HG02938 (cell line): ENCODE results near the gene SIM1.
"Not testable (repeated sequence)": the region's sequence is repeated elsewhere in the genome, so short reads cannot be mapped to it uniquely, and the experiment has no call there.

Source experiments
- ATAC-seq: cut with Tn5 transposase; IDR thresholded peaks from one replicate; pipeline ENCODE4 v1.9.1; 2021; ENCODE audit warnings: mild to moderate bottlenecking, moderate library complexity; ENCODE audit not compliant: unreplicated experiment

Gene SIM1

DNA sequence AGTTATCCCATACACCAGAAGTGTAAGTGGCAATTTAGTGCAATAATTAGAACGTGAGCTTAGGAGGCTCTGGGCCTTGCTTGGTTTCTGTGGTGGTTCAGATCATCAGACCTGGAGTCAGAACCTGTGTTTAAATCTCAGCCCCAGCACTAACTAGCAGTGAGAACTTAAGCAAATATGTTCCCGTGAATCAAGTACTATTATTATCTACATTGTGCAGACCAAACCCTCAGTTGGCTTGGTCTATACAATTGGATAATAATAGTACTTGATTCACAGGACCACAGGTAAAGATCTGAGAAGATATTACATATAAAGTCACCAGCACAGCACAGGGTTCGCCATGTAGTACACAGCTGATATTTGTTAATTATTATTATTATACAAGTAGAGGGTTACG lies 93.1 kb downstream of the SIM1 start:
- no peak for ATAC-seq

DNA sequence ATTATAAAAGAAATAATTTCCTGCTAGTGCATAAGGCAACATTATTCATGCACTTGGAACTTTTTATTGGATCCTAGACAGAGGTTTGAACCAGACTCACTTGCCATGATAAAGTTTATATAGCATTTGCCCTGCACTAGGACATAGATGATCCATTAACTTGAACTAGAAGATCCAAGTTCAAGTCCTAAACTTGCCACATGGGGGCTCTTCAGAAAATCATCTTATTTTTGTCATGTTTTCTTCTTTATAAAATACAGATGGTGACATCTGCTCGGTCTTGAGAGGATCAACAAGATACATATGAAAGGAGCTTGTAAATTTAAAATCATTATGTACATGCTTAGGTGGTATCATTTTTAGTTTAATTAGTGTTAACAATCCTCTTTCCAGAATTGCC lies 94.5 kb downstream of the SIM1 start:
- no peak for ATAC-seq

DNA sequence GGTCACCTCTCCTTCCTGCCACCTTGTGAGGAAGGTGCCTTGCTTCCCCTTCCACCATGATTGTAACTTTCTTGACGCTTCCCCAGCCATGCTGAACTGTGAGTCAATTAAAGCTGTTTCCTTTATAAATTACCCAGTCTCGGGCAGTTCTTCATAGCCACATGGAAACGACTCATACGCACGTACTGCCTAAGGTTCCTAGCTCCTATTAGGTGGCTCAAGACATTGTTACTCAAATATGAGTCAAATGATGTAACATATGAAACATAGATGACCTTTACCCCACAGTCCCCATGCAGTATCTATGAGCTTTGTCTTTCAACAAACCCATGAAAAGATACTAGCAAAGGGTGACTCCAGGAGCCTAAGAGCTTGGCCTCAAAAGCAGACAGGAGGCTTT lies 98.3 kb downstream of the SIM1 start:
- ATAC-seq, result no peak

DNA sequence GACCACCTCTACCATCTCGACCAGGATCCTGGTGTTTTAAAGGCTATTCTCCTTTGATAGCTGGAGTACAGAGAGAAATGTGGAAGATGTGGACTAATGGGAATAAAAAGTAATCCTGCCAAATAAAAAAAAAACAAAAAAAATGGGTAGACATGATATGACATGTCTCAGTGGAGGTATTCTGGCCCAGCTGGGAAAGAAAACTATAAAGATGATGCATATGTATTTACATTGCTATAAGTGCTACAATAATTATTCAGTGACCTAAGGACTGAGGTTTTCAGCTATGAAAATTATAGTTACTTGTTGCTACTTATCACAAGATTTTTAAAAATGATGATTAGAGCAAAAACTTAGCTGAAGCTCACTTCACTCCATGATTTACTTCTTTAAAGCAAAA lies 101.1 kb downstream of the SIM1 start:
- ATAC-seq, result no peak

DNA sequence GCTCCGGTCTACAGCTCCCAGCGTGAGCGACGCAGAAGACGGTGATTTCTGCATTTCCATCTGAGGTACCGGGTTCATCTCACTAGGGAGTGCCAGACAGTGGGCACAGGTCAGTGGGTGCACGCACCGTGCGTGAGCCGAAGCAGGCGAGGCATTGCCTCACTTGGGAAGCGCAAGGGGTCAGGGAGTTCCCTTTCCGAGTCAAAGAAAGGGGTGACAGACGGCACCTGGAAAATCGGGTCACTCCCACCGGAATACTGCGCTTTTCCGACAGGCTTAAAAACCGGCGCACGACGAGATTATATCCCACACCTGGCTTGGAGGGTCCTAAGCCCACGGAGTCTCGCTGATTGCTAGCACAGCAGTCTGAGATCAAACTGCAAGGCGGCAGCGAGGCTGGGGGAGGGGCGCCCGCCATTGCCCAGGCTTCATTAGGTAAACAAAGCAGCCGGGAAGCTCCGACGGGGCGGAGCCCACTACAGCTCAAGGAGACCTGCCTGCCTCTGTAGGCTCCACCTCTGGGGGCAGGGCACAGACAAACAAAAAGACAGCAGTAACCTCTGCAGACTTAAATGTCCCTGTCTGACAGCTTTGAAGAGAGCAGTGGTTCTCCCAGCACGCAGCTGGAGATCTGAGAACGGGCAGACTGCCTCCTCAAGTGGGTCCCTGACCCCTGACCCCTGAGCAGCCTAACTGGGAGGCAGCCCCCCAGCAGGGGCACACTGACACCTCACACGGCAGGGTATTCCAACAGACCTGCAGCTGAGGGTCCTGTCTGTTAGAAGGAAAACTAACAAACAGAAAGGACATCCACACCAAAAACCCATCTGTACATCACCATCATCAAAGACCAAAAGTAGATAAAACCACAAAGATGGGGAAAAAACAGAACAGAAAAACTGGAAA lies 109.7 kb downstream of the SIM1 start:
- not testable (repeated sequence) for ATAC-seq

DNA sequence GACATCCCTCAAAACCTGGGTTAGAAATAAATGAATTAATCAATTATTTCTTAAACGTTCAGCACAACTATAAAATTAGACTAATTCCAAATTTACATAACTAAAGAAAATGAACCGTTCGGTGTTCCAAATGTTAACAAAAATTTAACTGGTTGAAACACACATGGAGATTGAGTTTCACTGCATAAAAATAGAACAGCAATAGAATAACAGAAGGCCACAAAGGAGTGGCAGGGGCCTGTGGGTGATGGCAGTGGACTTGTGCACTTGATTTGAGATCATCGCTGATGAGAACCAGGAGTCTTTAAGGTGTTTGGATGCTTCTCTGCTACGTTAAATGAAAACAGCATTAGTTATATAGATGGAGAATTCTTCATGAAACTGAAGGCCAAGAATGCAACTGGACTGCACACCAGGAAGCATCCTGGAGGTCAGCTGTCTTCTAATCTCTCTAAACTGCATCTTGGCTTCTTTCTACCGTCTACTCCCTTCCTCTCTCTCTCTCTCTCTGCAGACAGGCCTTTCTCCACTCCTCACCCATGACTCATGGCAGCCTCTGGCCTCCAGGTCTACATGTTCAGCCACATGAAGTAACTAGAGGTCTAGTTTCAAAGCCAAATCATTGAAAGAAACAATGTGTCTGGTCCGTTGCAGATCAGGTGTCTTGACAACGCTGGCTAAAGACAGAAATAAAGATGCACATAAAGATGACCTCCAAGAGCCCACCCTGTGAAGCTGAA lies 111.3 kb downstream of the SIM1 start:
- ATAC-seq, result no peak

DNA sequence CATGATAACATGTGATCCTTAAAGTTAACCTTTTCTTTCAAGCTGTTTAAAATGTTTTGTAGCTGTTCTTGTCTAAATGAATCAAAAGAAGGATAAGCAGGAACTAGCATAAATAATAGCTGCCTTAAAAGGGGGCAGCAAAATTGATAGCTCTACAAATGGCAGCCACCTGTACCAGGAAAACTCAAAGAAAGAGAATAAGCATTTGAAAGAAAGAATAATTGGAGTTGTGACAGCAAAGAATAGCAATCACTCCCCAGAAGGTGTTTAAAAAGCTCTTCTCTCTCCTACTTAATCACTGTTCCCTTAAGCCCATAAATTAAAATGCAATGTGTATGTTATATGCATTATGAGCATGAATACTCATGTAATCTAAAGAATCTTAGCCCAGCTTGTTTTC lies 114.6 kb downstream of the SIM1 start:
- ATAC-seq, result no peak

DNA sequence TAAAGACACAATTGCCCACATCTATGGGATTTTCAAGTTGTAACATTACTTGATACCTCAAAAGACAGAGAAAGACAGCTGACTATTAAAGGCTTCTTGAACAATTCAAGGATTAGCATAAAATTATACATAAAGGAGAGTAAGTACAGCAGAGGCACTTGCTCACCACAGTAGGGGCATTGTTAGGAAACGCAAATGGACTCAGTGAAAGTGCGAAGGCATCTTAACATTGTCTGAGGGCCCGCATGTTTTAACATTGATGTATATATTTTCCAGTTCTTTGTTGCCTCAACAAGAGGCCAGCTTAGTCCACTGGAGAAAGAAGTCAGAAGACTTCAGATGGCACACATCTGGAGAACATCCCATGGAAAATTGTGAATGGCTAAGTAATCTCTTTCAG lies 115.4 kb downstream of the SIM1 start:
- ATAC-seq, result no peak

DNA sequence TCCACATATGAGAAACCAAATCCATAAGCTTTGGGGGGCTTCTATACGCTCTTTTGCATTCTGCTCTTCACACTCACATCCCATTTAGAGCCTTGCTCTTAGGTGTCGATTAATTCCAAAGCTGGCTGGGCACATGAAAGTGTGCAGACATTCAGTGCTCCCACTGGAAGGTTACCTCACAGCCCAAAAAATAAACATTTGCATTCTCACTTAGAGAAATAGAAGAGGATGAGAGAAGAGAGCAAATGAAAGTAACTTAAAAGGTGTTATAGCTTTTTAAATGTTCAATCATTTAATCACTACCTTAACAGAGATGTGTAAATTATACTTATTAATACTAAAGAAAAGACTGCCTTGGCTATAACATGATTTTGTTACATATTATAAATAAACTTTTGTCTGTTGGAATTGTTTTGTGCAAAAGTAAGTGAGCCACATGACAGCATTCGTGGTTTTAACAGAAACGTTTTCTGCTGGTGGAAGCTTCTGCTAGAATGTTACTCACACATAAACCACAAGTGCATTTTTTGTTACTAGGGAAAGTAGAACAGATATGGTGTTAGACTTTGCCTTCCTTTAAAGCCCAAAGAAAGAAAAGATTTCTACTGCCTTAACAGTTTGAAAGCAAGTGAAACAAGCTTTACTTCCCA lies 116.7 kb downstream of the SIM1 start:
- ATAC-seq, result peak; percentile 60

DNA sequence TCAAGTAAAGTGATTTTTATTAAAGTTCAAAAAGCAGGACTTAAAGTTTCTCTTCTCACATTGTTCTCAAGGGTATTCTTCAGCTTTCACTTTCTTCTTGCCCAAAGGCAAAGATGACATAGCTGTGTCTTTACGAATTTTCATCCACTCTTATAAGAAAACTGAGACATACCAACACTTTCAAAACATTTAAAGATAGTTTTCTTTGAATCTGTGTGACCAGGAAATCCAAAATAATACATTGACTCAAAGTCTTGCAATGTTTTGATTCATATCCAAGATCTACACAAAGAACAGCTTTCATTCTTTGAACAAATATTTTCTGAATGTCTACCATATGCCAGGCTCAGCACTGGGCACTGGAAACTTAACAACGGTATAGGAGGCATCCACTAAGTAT lies 117.9 kb downstream of the SIM1 start:
- ATAC-seq, result no peak

DNA sequence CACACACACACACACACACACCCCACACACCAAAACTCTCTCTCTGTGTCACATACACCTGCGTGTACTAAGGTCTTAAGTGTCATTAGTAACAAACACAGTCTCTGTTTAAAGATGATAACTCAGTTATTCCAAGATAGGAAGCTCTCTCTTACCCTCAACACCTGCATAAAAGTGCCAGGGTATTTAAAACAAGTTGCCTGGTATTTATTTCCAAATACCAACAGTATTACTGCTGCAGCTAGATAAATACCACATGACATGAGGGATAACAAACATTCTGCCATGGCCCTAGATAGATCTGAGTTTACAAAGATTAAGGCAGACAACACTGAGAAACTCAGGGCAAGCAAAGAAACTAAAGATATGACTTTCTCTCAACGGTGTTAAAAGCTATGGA lies 118.5 kb downstream of the SIM1 start:
- no peak for ATAC-seq

DNA sequence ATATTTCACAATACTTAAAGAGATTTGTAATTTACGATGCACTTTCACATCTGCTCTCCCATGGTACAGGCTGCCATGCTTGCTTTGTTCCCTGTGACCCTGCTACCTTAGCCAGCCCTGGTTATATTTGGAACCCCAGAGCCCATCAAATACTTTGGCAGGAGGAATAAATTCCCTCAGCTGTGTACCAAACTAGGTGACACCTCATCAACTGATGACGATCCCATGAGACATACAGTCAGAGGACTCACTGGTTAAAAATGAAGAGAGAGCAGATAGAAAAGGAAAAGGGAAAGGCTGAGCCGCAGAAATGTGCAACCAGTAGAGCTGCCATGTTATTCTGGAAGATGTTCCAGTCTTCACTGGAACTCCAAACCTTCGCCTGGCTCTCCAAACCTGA lies 120.0 kb downstream of the SIM1 start:
- ATAC-seq, result no peak

DNA sequence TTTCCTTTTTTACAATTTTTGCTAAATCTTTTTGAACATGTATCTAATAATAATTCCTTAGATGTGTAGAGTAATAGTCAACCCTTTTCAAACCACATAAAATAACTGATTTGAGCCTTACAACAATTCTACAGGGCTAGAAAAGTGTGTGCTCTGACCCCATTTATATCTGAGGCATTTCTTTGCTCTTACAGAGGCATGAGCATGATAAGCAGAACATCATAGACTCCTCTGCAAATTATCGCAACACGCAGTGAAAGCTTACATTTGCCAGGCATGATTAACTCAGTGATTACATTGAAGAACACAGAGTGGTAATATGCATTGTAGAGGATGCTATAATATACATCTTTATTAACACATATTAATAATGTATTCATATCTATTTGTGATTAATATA lies 120.4 kb downstream of the SIM1 start:
- ATAC-seq, result no peak

DNA sequence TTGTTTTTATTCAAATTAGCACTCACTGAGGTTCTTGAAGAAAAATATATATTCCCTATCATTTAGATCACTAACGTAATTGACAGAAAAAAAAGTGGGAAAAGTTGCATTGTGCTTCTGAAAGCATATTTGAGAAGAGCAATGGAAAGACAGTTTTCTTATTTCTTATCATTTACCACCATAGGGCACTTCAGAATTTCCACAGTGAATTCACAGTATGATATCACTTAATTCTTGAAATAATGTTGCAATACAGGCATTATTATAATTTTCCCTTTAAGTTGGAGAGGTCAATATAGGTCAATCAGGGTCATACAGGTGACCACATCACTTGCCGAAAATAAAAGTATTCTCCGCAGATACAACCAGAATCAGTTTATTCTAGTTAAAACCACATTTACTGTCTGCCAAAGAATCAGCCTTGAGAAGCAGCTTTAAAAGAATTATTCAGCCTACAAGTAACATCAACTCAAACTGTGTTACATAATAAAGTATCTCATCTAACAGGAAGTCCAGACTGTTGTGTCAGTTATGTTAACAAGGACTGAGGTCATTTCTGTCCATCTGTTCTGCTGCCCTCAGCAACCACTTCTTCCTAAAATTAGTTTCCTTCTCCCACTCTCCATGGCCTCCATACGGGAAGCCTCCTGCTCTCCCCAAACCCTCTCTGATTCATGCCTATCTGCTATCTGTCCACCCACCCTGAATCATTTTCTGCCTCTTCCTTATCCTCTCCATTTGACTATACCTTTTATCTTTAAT lies 121.2 kb downstream of the SIM1 start:
- no peak for ATAC-seq

DNA sequence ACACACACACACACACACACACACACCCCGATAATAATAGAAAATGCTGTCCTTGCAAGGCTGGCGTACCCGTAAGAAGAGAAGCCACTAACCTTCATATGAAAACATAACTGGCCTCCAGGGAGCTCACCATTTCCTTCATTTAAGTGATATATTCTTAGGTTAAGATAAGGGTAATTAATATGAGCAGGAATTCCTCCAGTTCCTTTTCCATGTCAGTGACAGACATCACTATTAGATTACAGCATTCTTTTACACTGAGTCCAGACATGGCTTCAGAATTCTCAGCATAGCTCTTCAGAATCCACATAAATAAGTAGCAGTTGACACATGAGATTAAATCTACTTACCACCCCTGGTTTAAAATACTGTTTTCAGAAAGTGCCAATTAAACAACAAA lies 121.9 kb downstream of the SIM1 start:
- no peak for ATAC-seq

DNA sequence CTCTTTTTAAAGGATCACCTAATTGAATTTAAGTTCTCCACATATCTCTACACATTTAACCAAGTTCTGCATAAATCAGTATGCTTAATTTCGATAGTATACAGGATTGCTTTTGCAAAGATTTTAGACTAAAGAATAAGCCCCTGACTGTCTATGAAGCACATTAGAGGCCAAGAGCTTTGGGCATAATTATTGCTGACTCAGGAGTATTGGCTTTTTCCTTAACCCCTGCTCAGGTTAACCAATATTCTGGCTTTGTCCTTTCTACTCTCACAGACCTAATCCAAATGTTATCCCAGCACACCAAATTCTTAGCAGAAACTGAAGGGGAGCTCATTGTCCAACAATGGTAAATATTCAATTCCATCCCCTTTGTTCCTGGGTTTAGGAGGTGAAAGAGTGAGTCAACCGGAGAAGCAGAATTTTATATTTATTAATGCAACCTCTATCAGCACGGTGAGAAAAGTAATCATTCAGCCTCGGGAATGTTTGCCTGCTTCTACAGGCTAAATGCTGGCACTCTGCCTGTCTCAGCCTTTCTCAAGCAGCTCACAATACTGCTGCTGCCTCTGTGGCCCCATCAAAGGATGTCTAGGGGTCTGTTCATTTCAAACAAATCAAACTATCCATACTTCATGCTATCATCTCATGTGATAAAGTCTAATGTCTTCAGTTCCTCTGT lies 125.0 kb downstream of the SIM1 start:
- no peak for ATAC-seq

DNA sequence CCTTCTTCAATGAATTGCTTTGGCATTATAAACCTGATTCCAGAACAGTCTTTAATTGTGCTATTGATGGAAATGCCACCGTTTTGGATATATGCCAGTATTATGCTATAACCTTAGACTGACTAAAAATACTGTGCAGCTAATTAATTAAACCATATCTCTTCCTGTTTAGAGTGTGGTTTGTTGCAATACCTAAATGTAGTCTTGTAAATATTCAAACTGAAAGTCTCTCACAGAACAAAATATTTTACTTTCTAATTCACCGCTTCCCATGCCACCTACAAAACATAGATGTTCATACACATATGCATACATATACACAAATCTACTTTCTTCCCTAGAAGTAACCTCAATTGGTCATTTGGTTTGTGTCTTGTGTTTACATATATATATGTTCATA lies 126.6 kb downstream of the SIM1 start:
- ATAC-seq, result no peak

DNA sequence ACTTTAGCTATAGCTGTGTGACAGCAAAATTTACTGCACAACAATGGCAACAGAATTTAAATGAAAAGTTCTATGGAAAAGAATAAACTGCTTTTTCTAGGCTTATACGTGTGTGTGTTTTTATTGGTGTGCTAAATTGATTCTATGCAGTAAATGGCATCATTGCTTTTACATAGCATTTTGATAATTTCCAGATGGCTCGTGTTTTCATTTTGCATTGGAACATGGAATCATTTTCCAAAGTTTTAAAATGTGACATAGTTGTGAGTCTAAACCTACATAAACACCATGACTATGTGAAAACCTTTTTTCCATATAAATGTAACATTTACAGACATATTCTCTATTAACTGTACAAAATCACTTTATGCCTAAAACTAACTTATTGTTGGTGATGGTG lies 127.8 kb downstream of the SIM1 start:
- no peak for ATAC-seq

DNA sequence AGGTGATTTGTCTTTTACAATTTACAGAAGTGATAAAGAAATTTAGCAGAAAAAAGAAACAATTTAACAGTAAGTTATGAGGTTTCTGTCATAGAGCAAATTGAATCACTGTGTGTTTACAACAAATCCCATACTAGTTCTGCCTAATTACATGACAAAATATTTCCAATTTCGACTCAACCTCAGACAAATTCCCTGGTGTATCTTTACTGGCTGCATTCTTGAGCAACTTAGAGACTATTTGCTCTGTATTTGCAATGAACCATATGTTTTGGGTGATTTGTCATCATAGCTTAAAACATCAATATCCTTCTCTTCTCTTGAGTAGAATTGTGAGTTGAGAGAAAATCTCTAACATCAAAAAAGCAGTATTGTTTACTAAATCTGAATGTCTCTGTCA lies 128.7 kb downstream of the SIM1 start:
- ATAC-seq, result no peak
